AG08395 (cell line): ENCODE results near the gene RASSF8.
A peak's percentile ranks its signal among the peaks of the same experiment; 100 is the strongest.

Experiments used
- DNase-seq: peaks from one replicate; pipeline ENCODE4 v3.0.0; 2012; ENCODE audit warnings: mixed read lengths, low spot score

The RASSF8 gene

DNA sequence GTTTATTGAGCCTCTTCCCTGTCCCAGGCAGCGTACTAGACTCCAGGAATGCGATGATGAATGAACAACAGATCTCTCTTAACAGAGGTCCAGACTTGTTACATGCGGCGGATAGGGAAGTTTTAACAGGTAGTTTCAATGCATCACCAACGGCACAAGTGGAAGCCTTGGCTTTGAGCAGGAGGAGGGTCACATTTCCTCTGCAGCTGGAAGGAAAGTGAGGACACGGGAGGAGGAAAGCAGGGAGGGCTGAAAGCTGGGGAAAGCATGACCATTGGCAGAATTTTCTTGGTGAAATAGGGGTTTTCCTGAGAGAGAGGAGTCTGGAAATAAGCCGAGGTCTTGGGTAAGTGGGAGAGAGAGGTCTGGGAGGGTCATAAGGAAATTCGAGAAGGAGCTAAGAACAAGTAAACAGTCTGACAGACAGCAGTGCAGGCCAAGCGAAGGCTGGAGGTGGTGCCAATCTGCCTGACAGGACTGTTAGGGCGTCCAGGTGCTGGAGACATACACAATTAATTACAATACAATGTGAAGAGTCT lies 150.9 kb downstream of the RASSF8 start:
- DNase-seq = no peak

DNA sequence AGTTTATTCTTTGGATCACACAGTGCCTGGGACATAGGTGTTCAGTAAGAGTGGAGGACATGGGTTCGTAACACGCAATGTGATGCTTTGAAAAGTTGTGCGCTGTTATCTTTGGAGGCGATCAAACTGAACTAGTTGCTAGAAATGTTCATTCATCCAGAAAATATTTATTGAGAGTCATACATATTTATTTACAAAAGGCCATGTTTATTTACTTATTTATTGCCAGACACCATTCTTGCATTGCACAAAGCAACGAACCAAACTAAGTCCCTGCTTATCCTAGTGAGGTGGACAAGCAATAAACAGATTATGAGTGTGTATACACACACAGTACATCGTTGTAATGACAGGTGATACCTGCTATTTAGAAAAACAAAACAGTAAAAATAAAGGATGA lies 153.8 kb downstream of the RASSF8 start:
- DNase-seq = no peak

DNA sequence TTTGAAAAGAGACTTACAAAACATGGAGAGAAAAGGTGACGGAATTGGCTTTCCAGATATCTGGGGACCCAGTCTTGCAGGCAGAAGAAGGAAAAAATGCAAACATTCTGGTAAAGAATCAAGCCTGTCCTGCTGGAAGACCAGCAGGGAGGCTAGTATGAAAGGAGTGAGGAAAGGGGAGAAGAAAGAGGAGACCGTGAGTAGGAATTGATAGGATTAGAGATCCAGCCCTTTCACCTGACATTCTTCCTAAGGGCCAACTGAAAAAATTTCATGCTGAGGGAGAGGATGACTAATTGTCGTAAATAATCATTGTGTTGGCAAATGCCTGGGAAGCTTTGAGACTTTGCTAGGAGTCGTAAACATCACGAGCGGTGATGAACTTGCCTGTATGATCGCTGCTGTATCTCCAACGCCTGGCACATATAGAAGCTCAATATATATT lies 154.2 kb downstream of the RASSF8 start:
- no peak for DNase-seq

DNA sequence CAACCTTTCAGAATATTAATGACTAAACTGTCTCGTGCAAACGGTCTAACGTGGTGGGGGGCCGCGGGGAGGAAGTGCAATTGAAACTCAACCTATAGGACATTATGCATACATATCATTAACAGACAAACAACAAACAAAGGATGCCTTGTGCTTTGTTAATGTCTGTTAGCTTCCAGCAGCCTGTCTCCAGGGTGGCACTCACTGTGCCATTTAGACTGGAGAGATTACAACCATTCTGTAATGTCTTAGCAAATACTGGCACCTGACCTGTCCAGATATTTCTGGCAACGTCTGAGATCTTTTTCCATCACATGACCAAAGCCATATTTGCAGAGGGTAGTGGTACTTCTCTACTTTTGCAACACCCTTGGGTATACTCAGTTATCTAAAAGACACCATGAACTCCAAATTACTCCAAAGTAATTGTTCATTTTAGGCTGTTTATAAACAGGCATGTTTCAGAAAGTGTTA lies 154.7 kb downstream of the RASSF8 start:
- no peak for DNase-seq

DNA sequence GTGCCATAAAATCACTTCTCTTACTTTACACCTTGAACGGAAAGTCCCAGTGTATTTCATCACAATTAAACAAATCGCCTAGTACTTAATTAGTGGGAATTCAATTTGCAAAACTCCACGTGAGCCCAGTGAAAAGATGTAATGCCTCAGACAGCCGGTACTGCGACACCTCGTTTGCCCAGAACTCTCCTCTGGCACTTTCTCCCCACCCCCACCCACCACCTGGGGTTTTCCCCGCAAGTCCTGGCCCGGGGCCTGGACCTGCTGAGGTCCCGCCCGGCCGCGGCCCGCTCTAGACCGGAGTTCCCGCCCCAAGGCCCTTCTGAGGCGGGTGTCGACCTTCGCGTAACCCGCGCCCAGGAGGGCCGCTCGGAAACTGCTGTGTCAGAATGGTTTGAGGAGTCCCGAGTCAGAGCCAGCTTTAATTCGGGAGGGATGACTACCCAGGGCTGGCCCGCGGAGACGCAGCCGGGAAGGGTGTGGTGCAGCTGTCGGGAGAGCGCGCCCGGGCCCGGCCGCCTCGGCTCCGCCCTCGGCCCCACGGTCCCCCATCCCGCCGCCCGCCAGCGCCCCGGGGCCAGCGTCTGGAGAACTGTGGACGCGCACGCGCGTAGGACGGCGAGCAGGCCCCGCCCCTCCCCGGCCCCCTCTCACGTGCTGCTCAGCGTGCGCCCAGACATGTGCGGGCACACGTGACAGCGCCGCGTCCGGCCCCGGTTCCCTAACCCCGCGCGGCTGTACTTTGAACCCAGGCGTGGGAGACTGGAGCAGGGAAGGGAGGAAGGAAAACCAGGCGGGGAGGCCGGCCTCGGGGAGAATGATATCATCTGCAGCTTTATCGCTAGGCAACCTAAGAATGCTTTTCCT lies 155.6 kb downstream of the RASSF8 start:
- DNase-seq = peak; percentile 96

DNA sequence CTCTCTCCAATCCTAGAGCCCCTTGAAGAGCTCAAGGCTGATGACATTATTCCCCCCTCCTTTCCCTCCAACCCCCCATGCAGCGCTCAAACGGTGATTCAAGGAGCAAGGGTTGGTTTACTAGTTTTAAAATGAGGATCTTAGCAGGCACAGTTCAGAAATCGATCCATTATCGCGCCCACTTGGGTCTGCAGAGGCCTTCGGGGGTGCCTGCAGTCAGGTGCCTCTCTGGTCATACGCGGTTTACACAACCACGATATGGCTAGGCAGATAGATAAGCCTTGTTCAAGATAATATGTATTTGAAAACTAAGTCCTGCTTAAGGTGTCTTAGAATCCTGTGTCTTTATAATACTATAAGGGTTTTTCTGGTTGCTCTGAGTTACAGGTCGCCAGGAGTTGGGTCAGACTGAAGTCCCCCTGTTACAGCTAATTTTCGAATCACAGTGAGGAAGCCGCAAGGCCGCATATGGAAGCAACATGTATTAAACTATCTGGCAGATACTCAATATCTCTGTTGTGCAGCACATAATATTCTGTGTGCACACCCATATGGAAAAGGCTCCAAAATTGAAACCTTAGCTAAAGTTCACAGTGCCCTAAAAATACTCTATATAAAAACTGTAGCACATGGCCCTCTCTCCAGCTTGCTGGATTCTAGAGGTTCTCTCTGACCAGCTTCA lies 156.4 kb downstream of the RASSF8 start:
- no peak for DNase-seq

DNA sequence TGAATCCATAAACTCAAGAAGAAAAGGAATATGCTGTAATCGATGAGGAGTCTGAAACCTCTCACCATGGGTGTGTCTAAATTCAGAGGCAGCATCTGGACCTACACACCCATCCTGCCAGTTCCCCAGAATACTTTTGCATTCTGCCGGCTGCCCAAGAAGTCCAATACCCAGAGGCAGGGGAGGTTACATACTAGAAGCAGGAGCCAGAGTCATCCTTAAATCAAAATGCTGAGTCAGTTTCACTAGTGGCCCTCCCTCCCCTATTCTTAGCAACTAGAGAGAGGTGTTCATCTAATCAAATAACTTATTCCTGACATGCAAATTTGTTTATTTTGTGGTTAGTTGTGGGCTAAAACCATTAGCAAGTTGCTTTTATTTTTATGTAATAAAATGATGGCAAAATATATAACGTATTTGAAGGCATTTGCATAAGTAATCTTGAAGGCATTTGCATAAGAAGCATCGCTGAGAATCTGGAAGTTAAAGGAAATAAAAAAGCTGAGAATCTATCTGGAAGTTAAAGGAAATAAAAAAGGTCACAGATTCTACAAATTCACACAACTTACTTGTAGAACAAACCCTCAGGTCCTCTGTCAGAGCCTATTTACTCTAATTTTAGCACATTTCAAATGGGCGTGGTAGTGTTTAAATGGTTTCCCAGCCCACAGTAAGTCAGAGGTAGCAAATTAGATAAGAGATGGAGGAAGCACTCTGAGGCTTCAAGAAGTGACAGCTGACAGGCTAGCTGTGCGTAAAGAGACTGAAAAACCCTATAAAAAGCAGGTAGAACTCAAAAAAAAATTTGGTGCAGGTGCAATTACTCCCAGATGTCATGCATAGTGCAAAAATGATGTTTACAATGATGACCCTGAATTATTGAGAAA lies 158.6 kb downstream of the RASSF8 start:
- no peak for DNase-seq

DNA sequence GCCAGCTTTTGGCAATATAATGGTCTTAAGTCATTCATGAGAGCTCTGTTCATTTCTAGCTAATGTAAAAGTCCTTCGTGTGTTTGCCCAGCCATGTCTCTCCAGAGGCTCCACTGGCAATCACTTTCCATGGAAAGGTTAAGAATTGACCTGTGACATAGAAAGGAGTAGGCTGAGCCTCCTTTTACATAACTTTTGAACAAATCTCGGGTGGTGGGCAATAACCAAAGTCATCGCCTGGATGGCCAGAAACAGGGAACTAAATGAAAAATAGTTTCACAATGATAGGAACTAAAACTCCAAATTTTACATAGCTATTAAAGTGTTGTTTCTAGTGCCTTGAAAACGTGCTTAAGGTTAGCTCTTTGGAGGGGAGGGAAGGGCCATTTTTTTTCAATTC lies 159.8 kb downstream of the RASSF8 start:
- DNase-seq = no peak

DNA sequence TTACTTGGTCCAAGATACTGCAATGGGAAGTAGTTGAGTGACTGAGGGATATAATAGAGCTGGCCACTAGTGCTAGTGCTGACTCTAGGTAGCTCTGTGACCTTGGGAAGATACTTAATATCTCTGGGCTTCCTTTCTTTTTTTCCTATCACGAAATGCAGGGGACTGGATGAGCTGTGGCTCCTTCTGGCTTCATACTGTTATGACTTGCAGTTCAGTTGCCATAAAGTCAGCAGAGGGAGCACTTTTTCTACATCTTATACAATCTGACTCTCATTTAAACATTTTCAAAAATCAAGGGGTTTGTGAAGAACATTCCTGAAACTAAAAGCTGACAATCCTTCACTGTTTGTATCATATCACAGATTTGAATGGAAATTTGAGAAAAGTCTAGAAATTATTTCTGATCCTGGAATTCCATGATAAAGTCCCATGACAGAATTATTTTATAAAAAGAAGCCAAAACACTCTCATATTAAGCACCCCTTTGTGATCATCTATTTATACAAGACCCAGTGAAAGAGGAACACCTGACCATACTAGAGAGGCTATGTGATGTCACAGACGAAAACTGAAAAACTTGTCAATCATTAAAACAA lies 161.0 kb downstream of the RASSF8 start:
- DNase-seq = peak; percentile 55

DNA sequence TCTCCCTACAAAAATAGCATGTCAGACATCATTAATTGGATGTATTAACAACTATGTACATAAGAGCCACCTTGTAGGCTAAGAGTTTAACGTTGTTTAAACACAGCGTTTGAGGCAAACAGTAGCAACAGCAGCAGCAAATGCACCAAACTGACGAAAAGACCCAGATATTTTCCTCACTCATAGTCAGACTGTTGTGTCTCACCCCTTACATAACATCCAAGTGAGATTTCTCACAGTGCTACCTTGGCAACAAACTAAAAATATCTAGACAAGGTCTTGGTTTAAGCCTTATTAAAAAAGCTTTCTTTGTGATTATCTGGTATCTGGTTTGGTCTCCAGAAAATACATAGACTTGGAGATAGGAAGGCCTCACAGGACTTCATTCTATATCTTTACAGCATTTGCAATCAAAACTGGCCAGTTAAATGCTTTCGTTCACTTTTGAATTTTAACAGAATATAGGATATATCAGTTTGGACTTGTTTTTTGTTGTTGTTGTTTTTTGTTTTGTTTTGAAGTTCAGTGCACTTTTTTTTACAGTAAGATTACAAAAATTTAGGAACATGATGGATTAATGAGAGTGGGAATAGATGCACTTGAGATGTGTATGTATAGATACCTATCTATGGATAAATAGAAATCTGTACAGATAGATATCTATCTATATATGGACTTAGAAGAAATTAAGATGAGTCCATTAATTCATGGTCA lies 162.2 kb downstream of the RASSF8 start:
- no peak for DNase-seq

DNA sequence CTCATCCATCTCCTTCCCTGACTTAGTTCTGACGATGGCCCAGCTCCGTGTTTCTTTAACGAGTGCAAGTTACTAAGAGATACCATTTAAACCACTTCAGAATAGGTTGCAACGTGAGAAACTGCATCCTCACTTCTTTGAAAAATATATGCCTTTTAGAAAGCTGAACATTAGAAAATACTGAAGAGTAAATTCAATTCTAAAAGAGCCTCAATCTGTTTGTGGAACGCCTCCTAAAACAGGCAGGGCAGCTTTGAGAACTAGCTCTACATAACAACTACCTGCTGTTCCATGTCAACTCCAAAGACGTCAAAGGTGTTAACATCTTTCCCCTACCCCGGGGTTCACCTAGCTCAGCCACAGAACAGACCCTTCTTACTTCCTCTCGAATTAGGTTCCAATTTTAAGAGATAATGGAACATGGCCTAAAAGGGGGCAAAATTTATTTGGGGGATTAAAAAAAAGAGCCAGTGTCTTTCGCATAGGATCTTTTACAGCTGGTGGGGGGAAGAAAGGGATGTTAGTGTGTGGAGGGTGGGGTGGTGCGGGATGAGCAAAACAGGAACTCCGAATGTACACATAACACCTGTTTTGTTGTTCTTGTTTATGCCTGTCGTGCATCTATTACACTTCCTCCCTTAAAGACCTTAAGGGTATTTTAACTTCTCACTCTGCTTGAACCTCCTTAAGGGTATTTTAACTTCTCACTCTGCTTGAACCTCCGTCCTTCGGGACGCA lies 163.0 kb downstream of the RASSF8 start:
- no peak for DNase-seq

DNA sequence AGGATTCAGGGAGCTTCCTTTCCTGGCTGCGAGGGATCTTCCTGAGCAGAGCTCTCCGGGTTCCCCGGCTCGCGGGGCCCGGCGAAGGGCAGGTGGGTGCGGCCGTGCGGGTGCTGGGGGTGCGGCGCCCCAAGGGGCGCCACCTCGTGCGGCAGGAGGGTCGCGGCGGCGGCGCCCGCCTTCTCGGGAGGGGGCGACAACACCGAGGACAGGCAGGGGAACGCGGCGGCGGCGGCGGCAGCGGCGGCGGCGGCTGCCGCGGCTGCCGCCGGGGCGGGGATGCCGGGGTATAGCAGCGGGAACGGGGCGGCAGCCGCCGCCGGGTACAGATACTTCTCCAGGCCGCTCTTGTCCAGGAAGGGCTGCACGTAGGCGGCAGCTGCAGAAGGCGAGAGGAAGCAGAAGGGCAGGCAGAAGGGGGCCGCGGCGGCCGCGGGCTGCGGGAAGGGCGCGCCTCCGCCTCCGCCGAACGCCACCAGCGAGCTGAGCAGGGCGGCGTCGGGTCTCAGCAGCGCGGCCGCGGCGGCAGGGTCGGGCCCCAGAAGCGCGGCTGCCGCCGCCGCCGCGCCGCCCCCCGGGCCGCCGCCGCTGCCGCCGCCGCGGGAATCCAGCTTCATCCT lies 163.7 kb downstream of the RASSF8 start:
- DNase-seq = peak; percentile 7

DNA sequence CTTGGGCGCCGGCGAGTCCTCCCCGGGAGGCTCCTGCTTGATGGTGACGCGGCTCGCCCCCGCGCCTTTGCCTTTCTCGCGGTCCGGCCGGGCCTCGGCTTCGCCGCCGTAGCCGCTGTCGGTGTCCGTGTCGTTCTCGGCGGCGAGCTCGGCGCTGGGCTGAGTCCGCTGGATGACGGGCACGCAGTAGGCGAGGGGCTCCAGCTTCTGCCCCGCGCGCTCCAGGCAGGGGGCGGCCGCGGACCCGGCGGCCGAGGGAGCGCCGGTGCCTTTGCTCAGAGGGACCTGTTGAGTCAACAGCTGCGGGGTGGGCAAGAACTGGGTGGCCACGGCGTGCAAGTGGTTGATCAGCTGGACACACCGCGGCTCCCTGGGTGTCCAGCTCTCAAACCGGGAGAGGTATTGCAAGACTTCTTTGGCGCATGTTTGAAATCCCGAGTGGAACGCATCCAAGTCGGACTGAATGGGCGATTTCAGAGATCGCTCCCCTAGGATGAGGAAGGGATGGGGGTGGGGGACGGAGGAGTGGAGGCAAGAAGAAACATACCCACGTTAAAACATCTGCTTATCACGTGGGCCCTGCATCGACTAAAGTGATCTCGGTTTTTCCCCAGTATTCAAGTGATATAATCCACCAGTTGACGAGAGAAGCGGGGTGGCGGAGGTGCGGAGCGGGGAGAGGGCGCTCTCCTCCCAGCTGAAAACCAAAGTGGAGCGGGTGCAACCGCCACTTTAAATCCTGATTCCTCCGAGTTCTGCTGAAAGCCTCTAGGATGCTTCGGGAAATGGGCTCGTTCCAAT lies 164.4 kb downstream of the RASSF8 start:
- DNase-seq = peak; percentile 53

DNA sequence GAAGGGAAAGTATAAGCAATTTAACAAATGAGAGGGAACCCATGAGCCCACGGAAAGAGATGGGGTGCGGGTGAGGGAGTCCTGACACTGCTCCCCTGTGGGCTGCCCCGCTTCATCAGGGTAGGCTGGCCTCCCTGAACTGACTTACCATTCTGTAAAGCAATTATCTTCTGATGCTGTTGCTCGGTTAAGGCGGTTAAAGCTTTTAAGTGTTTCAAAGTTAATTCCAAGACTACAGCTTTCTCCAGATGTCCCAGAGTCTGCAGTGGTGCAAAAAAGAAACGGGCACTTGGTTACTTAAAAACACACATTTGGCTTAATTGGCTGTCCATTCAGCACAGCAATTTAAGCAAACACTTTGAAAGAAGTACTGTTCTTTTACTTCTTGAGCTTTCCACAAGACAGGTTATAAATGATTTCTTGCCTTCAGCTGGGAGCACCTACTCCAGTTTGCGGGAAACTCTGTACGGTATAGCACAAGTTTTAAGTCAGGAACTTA lies 165.0 kb downstream of the RASSF8 start:
- no peak for DNase-seq

DNA sequence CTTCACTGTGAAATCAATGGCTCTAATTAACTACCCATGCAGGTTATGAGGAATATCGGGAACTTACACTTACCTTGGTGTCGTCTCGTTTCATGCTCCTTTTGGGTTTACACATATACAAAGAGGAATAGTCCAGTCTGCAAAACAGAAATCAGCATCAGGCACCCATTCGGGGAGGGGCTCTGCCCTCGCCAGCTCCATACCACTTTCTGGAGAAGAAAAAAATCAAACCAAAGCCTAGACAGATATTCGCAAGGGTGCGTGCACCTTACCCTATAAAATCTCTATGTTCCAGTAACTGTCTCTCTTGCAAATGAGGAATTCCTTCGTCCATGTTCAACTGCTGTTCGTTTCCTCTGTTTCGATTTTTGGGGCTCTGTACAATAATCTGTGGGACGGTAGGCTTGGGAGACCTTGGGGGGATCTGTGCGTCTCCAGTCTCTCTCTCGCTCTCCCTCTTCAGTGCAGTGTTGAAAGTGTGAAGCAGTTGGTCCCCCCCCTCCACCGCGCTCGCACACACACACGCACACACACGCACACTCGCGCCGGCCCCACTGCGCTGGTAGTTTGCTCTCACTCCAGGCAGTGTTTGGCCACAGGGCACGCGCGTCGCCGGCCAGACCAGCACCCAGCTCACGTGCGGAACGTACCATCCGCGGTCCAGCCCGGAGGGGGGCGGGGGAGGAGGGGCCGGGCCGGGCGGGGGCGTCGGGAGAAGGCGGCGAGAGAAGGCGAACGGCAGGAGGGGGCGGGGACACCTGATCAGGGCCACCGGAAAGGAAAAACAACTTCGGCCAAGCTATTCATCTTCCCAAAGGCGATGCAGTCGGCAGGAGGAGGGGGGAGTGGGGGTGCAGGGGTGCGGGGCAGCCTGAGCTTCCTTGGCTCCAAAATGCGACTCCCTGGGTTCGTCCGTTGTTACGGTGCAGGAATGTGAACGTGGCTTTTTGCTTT lies 166.2 kb downstream of the RASSF8 start, which contains the start of gene BHLHE41:
TSS of gene BHLHE41 (minus strand) at position 592 of the 954 bp plus-strand sequence. CDS start at position 334, 258 bp downstream.
- peak; percentile 46 for DNase-seq

DNA sequence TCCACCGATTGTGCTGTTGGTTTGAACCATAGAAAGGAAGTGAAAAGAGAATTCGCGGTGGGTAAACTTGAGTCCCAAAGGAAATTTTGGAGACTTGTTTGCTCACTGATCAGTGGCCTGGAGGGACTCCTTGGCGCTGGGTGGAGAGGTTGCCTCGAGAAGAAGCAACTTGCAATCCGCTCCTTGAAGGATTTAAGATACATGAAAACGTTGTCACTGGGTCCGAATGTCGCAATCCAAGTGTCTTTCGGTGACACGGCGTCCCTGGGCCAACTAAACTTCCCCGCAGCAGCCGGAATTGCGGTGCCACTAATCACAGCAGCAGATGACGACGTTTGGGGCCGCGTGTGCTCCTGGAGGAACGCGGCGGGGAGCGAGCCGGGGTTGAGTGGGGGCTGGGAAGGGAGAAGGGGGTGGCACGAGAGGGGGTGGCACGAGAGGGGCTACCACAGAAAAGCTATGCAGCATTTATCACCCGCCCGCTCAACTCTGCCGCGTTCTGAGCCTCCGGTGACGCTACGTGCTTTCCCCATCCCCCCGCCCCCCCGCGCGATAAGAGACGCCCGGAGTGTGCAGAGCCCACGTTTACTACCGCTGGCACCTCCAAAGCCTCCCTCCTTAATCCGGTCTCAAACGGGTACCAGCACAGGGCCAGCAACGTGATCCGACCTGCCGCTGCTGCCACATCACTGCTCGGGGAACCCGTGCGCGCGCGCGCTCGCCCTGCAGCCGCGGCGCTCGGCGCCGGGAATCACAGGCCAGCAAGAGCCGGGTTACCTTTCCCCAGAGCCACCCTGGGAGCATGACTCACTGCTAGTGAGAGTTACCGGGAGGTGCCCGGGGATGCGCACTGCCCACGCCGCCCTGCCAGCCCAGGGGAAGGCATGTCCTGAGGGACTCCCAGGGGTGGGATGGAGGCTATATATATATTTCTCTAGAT lies 167.2 kb downstream of the RASSF8 start:
- DNase-seq = peak; percentile 69
